HCT116 (cell line): Measurements from ENCODE around the gene TJP3. TPM values are rescaled to one million over a fixed set of nuclear protein-coding genes. Genes with fewer than 3 reads are reported as not detected.

Experiments used
- ATAC-seq: fragments of 200-7000 bp; cut with Tn5 transposase; 2 replicates; pipeline ENCODE4 v1.9.1; 2020; ENCODE audit warnings: mild to moderate bottlenecking, moderate library complexity
- BruUV-seq: library from RNA; stranded (reverse); fragments of 400-500 nt; replicated peaks from 2 replicates; lab custom pipeline; 2021; lab: Mats Ljungman, UMichigan
- CTCF ChIA-PET: fragments of 300-600 bp; sonication (Branson Sonifier 250); formaldehyde crosslinking; loops from one replicate; lab custom pipeline; 2021; ENCODE audit warnings: antibody characterized with exemption; lab: Charles Lee
- POLR2A ChIA-PET: fragments of 300-600, 350-600 bp; sonication (Branson Sonifier 250); formaldehyde crosslinking; loops from one replicate; lab custom pipeline; 2021; ENCODE audit warnings: antibody characterized with exemption; lab: Charles Lee
- RAD21 ChIA-PET, 2 experiments: fragments of 300-600 bp; sonication (Branson Sonifier 250); formaldehyde crosslinking; loops; one replicate each; lab custom pipeline; 2023; ENCODE audit warnings: low total read pairs in 2 of 2; ENCODE audit not compliant: uncharacterized antibody in 2 of 2, unreplicated experiment in 2 of 2, low non-redundant PET in 1 of 2; lab: Charles Lee
- DNase-seq: peaks from one replicate; pipeline ENCODE4 v3.0.0-alpha.2; 2010; ENCODE audit warnings: low read depth, low spot score
- H2AFZ ChIP-seq: fragments of 200-600 bp; shearing (Covaris generic), sonication (generic); 2 replicates; pipeline ENCODE4 v1.6.1; 2017; ENCODE audit warnings: low read depth, mixed run types, mixed read lengths, antibody characterized with exemption, low read length; ENCODE audit not compliant: poor library complexity, severe bottlenecking
- H3K27ac ChIP-seq: 2 replicates; pipeline ENCODE4 v1.5.1; 2012; ENCODE audit warnings: low read depth, low read length
- H3K27me3 ChIP-seq: fragments of 200-600 bp; sonication (generic); 2 replicates; pipeline ENCODE4 v1.6.1; 2016; ENCODE audit warnings: mixed run types, low read length, mixed read lengths; ENCODE audit not compliant: insufficient read depth
- H3K36me3 ChIP-seq, 2 experiments: fragments of 200-500 bp in 1 of 2; fragments of 200-600 bp in 1 of 2; sonication (Bioruptor generic) in 1 of 2; sonication (generic) in 1 of 2; 2 replicates each; pipeline versions ENCODE4 v1.5.1 to v1.6.1; 2014 to 2016; ENCODE audit warnings: low read length in 2 of 2, inconsistent platforms in 1 of 2, mixed read lengths in 1 of 2, mixed run types in 1 of 2; ENCODE audit not compliant: insufficient read depth in 2 of 2, control insufficient read depth in 1 of 2
- H3K4me1 ChIP-seq, 2 experiments: fragments of 200-600 bp in 1 of 2; sonication (generic) in 1 of 2; 2 replicates each; pipeline versions ENCODE4 v1.5.1 to v1.6.1; 2012 to 2017; ENCODE audit warnings: low read length in 2 of 2, inconsistent platforms in 1 of 2, mild to moderate bottlenecking in 1 of 2, mixed read lengths in 1 of 2, mixed run types in 1 of 2, moderate library complexity in 1 of 2; ENCODE audit not compliant: insufficient read depth in 2 of 2, control insufficient read depth in 1 of 2
- H3K4me2 ChIP-seq: fragments of 200-600 bp; sonication (generic); 2 replicates; pipeline ENCODE4 v1.6.1; 2017; ENCODE audit warnings: mixed run types, low read length, mixed read lengths
- H3K4me3 ChIP-seq, 2 experiments: fragments of 200-600 bp in 1 of 2; sonication (generic) in 1 of 2; replicated peaks in 1 of 2; 2 replicates each; pipeline ENCODE4 v1.5.1; 2011 to 2016; ENCODE audit warnings: low read length in 2 of 2, control low read depth in 1 of 2, low read depth in 1 of 2, mild to moderate bottlenecking in 1 of 2, mixed read lengths in 1 of 2, mixed run types in 1 of 2
- H3K79me2 ChIP-seq: fragments of 200-600 bp; sonication (generic); 2 replicates; pipeline ENCODE4 v1.6.1; 2017; ENCODE audit warnings: mild to moderate bottlenecking, mixed run types, low read length, moderate library complexity, mixed read lengths; ENCODE audit not compliant: insufficient read depth
- H3K9ac ChIP-seq: fragments of 200-600 bp; sonication (generic); 2 replicates; pipeline ENCODE4 v1.6.1; 2016; ENCODE audit warnings: low read length, mixed read lengths
- H3K9me2 ChIP-seq: fragments of 200-600 bp; sonication (generic), shearing (Covaris generic); 2 replicates; pipeline ENCODE4 v1.6.1; 2017; ENCODE audit warnings: mixed run types, mild to moderate bottlenecking, moderate library complexity; ENCODE audit not compliant: insufficient read depth
- H3K9me3 ChIP-seq, 2 experiments: fragments of 200-500 bp in 1 of 2; fragments of 200-600 bp in 1 of 2; sonication (Bioruptor generic) in 1 of 2; sonication (generic) in 1 of 2; 2 replicates each; pipeline ENCODE4 v1.6.1; 2014 to 2017; ENCODE audit warnings: low read length in 2 of 2, mixed read lengths in 2 of 2, inconsistent platforms in 1 of 2, low read depth in 1 of 2, mild to moderate bottlenecking in 1 of 2, mixed run types in 1 of 2, moderate library complexity in 1 of 2; ENCODE audit not compliant: control insufficient read depth in 1 of 2, insufficient read depth in 1 of 2
- H4K20me1 ChIP-seq: fragments of 200-600 bp; sonication (generic), shearing (Covaris generic); 2 replicates; pipeline ENCODE4 v1.6.1; 2017; ENCODE audit warnings: mixed run types, mild to moderate bottlenecking, moderate library complexity; ENCODE audit not compliant: insufficient read depth
- ELF1 ChIP-seq: IDR thresholded peaks from 2 replicates; pipeline ENCODE4 v1.6.1; 2012; ENCODE audit warnings: low read depth, borderline replicate concordance
- EZH2phosphoT487 ChIP-seq: fragments of 200-600 bp; IDR thresholded peaks from 2 replicates; pipeline ENCODE4 v1.6.1; 2018; ENCODE audit warnings: antibody characterized with exemption, borderline replicate concordance
- FOSL1 ChIP-seq: IDR thresholded peaks from 2 replicates; pipeline ENCODE4 v1.6.1; 2012; ENCODE audit warnings: low read depth
- JUND ChIP-seq: IDR thresholded peaks from 2 replicates; pipeline ENCODE4 v1.6.1; 2012
- MAX ChIP-seq: IDR thresholded peaks from 2 replicates; pipeline ENCODE4 v1.6.1; 2012
- SIN3A ChIP-seq: IDR thresholded peaks from 2 replicates; pipeline ENCODE4 v1.6.1; 2012; ENCODE audit warnings: low read depth
- SP1 ChIP-seq: IDR thresholded peaks from 2 replicates; pipeline ENCODE4 v1.6.1; 2012; ENCODE audit warnings: low read depth
- SRF ChIP-seq: IDR thresholded peaks from 2 replicates; pipeline ENCODE4 v1.6.1; 2012; ENCODE audit warnings: low read depth
- TCF7L2 ChIP-seq: IDR thresholded peaks from 2 replicates; pipeline ENCODE4 v1.7.0; 2011; ENCODE audit warnings: borderline replicate concordance, inconsistent platforms; ENCODE audit not compliant: insufficient read depth, insufficient read length; ENCODE audit errors: extremely low read depth
- YY1 ChIP-seq: IDR thresholded peaks from 2 replicates; pipeline ENCODE4 v1.6.1; 2011; ENCODE audit warnings: low read length, low read depth, moderate library complexity, mild to moderate bottlenecking; ENCODE audit not compliant: insufficient replicate concordance; ENCODE audit errors: extremely low read depth
- ZNF274 ChIP-seq: fragments of 200-500 bp; sonication (Bioruptor generic); IDR thresholded peaks from 2 replicates; pipeline ENCODE4 v1.6.1; 2014; ENCODE audit warnings: mild to moderate bottlenecking, low read depth, low read length, inconsistent platforms
- intact Hi-C: fragments of 100-400 bp; cut with micrococcal nuclease; formaldehyde crosslinking; loops from 2 replicates; pipeline ENCODE4 v1.10.0; 2022
- total RNA-seq: library from RNA; stranded (reverse); gene quantifications from one replicate; pipeline ENCODE4 v1.2.1, GENCODE V29; 2021; ENCODE audit not compliant: unreplicated experiment
- TF ChIP-seq, protein P1 (sequence below): IDR thresholded peaks from 2 replicates; pipeline ENCODE4 v1.6.1; 2012; ENCODE audit warnings: low read depth
- TF ChIP-seq, protein P2 (sequence below), 3 experiments: fragments of 200-600 bp in 1 of 3; sonication (generic) in 1 of 3; IDR thresholded peaks in 2 of 3; conservative IDR thresholded peaks in 1 of 3; 2 replicates each; pipeline ENCODE4 v1.5.1; 2012 to 2017; ENCODE audit warnings: low read depth in 2 of 3, low read length in 2 of 3, antibody characterized with exemption in 1 of 3, borderline replicate concordance in 1 of 3, control low read depth in 1 of 3, mild to moderate bottlenecking in 1 of 3, mixed read lengths in 1 of 3, mixed run types in 1 of 3, moderate library complexity in 1 of 3; ENCODE audit not compliant: insufficient read depth in 1 of 3

Gene TJP3
- total RNA-seq, 1 experiment from 2014 or later = 69.6 TPM

GRCh38 chr19:3768015-3768747, 60.0 kb downstream of the TJP3 start:
- no TSS peak for BruUV-seq
- ChIA-PET RAD21 (no interaction called here), POLR2A (no interaction called here), CTCF (no interaction called here)
- Histone ChIP-seq H3K4me1 (peaks cover 3% of the 10 kb centered on the region in 2 experiments; a peak in 2 of 4 replicates), H3K36me3 (peaks cover 0 to 5% of the 10 kb centered on the region in 2 experiments; a peak in 2 of 4 replicates), H3K79me2 (peaks cover 4% of the 10 kb centered on the region), H3K9me3 (no peaks in the 10 kb centered on the region), H3K9ac (no peak overlapping the region), H3K4me2 (no peak overlapping the region), H2AFZ (no peak overlapping the region), H4K20me1 (no peaks in the 10 kb centered on the region), H3K27ac (no peak overlapping the region), H3K27me3 (no peaks in the 10 kb centered on the region), H3K9me2 (no peaks in the 10 kb centered on the region), H3K4me3 (no peak overlapping the region)
- intact Hi-C loops = no loop called here
- DNase-seq = no peak
- no peak for ATAC-seq
- no peak for TF ChIP-seq YY1
- no peak for TF ChIP-seq MAX
- no peak for TF ChIP-seq ELF1
- no peak for TF ChIP-seq EZH2phosphoT487
- no peak for TF ChIP-seq TCF7L2
- no peak for TF ChIP-seq ZNF274
- no peak for TF ChIP-seq SRF
- TF ChIP-seq, protein P1, sequence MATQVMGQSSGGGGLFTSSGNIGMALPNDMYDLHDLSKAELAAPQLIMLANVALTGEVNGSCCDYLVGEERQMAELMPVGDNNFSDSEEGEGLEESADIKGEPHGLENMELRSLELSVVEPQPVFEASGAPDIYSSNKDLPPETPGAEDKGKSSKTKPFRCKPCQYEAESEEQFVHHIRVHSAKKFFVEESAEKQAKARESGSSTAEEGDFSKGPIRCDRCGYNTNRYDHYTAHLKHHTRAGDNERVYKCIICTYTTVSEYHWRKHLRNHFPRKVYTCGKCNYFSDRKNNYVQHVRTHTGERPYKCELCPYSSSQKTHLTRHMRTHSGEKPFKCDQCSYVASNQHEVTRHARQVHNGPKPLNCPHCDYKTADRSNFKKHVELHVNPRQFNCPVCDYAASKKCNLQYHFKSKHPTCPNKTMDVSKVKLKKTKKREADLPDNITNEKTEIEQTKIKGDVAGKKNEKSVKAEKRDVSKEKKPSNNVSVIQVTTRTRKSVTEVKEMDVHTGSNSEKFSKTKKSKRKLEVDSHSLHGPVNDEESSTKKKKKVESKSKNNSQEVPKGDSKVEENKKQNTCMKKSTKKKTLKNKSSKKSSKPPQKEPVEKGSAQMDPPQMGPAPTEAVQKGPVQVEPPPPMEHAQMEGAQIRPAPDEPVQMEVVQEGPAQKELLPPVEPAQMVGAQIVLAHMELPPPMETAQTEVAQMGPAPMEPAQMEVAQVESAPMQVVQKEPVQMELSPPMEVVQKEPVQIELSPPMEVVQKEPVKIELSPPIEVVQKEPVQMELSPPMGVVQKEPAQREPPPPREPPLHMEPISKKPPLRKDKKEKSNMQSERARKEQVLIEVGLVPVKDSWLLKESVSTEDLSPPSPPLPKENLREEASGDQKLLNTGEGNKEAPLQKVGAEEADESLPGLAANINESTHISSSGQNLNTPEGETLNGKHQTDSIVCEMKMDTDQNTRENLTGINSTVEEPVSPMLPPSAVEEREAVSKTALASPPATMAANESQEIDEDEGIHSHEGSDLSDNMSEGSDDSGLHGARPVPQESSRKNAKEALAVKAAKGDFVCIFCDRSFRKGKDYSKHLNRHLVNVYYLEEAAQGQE = no peak
- TF ChIP-seq SIN3A = no peak
- TF ChIP-seq JUND = no peak
- TF ChIP-seq, protein P2, sequence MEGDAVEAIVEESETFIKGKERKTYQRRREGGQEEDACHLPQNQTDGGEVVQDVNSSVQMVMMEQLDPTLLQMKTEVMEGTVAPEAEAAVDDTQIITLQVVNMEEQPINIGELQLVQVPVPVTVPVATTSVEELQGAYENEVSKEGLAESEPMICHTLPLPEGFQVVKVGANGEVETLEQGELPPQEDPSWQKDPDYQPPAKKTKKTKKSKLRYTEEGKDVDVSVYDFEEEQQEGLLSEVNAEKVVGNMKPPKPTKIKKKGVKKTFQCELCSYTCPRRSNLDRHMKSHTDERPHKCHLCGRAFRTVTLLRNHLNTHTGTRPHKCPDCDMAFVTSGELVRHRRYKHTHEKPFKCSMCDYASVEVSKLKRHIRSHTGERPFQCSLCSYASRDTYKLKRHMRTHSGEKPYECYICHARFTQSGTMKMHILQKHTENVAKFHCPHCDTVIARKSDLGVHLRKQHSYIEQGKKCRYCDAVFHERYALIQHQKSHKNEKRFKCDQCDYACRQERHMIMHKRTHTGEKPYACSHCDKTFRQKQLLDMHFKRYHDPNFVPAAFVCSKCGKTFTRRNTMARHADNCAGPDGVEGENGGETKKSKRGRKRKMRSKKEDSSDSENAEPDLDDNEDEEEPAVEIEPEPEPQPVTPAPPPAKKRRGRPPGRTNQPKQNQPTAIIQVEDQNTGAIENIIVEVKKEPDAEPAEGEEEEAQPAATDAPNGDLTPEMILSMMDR (IDR thresholded peaks at IDR 0.05 in 2 of 3, conservative IDR thresholded peaks at IDR 0.05 in 1 of 3; ENCODE audit: borderline replicate concordance in 1 of 3, insufficient read depth in 1 of 3, low read depth in 2 of 3, low read length in 2 of 3) = no peak
- TF ChIP-seq FOSL1 = no peak
- no peak for TF ChIP-seq SP1
